HL-60 (cell line): ENCODE measurements around the gene PDGFC.

Source experiments
- DNase-seq, 2 experiments: peaks; one replicate each; pipeline ENCODE4 v3.0.0-alpha.2; 2010 to 2020; ENCODE audit warnings: low read depth in 1 of 2, low spot score in 1 of 2
- H3K27ac ChIP-seq: fragments of 250-450 bp; sonication (Bioruptor Pico); replicated peaks from 2 replicates; pipeline ENCODE4 v1.5.1; 2020; ENCODE audit warnings: mild to moderate bottlenecking, moderate library complexity
- H3K27me3 ChIP-seq: fragments of 250-450 bp; sonication (Bioruptor Pico); 2 replicates; pipeline ENCODE4 v1.5.1; 2021; ENCODE audit warnings: mild to moderate bottlenecking, moderate library complexity; ENCODE audit not compliant: insufficient read depth, poor library complexity, severe bottlenecking
- H3K4me3 ChIP-seq: replicated peaks from 2 replicates; pipeline ENCODE4 v1.5.1; 2011; ENCODE audit warnings: mild to moderate bottlenecking, control low read depth, low read length; ENCODE audit not compliant: insufficient read depth
- CTCF ChIP-seq: IDR thresholded peaks from one replicate; pipeline ENCODE4 v1.5.1; 2011; ENCODE audit warnings: low read length, control low read depth, inconsistent platforms; ENCODE audit not compliant: insufficient read depth
- GABPA ChIP-seq: IDR thresholded peaks from 2 replicates; pipeline ENCODE4 v1.6.1; 2012; ENCODE audit warnings: low read depth
- POLR2AphosphoS5 ChIP-seq: IDR thresholded peaks from 2 replicates; pipeline ENCODE4 v1.6.1; 2012; ENCODE audit warnings: low read depth
- REST ChIP-seq: IDR thresholded peaks from 2 replicates; pipeline ENCODE4 v1.6.1; 2012; ENCODE audit warnings: low read depth; ENCODE audit not compliant: insufficient replicate concordance
- SPI1 ChIP-seq: IDR thresholded peaks from 2 replicates; pipeline ENCODE4 v1.6.1; 2012; ENCODE audit warnings: low read depth, mild to moderate bottlenecking, borderline replicate concordance

PDGFC gene

GRCh38 chr4:156795727-156796126 lies 175.9 kb downstream of the PDGFC start:
- TF ChIP-seq POLR2AphosphoS5 (no peak), CTCF (no peak), SPI1 (no peak), GABPA (no peak), REST (no peak)
- Histone ChIP-seq H3K27me3 (no peaks in the 10 kb centered on the region), H3K4me3 (no peak overlapping the region), H3K27ac (no peak overlapping the region)
- DNase-seq, result no peak

- Histone ChIP-seq H3K27ac (no peak overlapping the region), H3K4me3 (no peak overlapping the region), H3K27me3 (no peaks in the 10 kb centered on the region)
- no peak for DNase-seq
- TF ChIP-seq REST (no peak), POLR2AphosphoS5 (no peak)
These were observed 176.7 kb downstream of the PDGFC start for GRCh38 chr4:156794863-156795262.

- H3K27ac ChIP-seq, result no peak overlapping the region
- H3K27me3 ChIP-seq, result no peaks in the 10 kb centered on the region
- TF ChIP-seq GABPA (no peak), REST (no peak), POLR2AphosphoS5 (no peak), CTCF (no peak), SPI1 (no peak)
- DNase-seq, result no peak
- H3K4me3 ChIP-seq, result no peak overlapping the region
These were observed 179.0 kb downstream of the PDGFC start for GRCh38 chr4:156792462-156793085.
